GM21360 (cell line): ENCODE results near the gene RFXANK.

Experiments
- ATAC-seq: cut with Tn5 transposase; IDR thresholded peaks from one replicate; pipeline ENCODE4 v1.9.1; 2021; ENCODE audit warnings: mild to moderate bottlenecking, moderate library complexity; ENCODE audit not compliant: unreplicated experiment

Gene RFXANK

DNA sequence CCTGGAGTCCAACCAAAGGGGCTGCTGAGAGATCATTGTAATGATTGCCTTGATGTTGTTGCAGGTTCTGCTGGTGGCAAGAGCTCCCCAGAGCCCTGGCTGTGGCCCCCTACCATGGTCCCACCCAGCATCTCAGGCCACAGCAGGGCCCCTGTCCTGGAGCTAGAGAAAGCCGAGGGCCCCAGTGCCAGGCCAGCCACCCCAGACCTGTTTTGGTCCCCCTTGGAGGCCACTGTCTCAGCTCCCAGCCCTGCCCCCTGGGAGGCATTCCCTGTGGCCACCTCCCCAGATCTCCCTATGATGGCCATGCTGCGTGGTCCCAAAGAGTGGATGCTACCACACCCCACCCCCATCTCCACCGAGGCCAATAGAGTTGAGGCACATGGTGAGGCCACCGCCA lies 35.2 kb downstream of the RFXANK start:
- no peak for ATAC-seq

DNA sequence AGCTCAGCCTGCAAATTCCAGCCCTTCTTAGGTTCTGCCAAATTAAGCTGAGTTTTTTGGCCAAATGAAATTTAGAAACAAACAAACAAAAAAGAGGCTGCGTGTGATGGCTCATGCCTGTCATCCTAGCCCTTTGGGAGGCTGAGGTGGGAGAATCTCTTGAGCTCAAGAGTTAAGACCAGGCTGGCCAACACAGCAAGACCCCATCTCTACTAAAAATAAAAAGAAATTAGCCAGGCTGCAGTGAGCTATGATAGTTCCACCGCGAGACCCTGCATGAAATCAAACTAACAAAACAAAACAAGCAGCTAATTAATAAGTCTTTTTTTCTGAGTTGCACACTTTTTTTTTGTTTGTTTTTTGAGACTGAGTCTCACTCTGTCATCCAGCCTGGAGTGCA lies 37.6 kb downstream of the RFXANK start:
- ATAC-seq = no peak

DNA sequence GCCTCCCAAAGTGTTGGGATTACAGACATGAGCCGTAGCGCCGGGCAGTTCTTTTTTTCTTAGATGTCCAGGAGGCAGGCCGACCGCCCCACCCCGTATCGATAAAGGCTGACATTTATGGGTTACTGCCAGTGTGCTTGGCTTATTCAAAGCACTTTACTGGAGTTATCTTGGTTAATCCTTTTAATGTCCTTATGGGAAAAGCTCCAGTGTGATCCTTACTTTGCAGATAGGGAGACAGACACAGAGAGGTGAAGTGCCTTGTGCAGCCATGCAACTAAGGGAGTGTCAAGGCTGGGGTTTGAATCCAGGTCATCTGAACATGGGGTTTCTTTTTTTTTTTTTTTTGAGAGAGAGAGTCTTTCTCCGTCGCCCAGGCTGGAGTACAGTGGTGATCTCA lies 38.9 kb downstream of the RFXANK start:
- ATAC-seq = no peak

DNA sequence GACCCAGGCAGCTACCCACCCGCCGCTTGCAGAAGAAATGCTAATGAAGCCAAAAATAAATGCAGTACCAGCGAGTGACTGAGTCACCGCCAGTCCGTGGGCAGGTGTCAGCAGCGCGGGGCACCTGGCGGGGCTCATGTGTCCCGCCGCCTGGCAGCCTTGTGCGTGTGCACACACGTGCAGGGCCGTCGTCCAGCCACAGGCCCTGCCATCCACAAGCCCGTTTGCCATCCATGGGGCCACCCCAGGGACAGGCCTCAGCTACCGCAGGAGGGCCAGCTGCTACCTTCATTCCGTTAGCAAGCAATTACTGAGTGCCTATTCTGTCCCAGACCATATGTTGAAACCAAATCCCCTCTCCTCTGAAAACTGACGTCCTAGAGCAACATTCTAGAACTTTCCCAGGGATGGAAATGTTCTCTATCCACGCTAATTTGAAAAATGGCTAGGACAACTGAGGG lies 40.2 kb downstream of the RFXANK start:
- no peak for ATAC-seq

DNA sequence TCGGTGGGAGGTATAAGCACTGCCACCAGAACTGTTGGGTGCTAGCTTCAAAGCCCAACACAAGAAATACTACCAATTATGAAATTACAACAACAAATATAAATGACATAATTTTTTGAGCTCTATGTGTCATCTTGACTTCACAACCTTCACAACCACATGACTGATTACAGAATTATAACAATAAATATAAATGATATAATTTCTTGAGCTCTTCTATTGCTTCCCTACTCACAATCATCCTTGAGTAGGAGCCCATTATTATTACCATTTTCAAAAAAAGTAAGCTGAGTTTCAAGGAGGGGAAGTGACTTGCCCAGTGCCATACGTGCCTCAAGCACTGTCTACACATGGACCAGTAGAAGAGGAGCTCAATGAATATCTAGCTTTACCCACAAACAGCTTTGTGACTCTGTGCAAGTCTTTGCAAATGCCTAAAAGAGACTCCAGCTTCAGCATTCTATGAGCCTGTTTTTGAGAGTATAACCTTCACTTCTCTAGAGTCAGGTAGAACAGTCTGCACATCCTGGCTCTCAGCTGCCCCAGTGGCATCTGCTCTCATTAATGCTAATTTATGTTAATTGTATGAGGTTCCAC lies 42.3 kb downstream of the RFXANK start:
- no peak for ATAC-seq

DNA sequence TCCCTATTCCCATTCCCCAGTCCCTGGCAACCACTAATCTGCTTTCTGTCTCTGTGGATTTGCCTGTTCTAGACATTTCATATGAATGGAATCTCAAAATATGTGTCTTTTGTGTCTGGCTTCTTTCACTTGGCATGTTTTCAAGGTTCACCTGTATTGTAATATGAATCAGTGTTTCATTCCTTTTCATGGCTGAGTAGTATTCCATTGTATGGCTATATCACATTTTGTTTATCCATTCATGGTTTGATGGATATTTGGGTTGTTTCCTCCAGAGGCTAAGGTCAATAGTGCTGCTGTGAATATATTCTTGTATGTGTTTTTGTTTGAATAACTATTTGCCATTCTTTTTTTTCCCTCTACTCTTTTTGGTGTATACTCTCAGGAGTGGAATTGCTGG lies 44.1 kb downstream of the RFXANK start:
- ATAC-seq = no peak

DNA sequence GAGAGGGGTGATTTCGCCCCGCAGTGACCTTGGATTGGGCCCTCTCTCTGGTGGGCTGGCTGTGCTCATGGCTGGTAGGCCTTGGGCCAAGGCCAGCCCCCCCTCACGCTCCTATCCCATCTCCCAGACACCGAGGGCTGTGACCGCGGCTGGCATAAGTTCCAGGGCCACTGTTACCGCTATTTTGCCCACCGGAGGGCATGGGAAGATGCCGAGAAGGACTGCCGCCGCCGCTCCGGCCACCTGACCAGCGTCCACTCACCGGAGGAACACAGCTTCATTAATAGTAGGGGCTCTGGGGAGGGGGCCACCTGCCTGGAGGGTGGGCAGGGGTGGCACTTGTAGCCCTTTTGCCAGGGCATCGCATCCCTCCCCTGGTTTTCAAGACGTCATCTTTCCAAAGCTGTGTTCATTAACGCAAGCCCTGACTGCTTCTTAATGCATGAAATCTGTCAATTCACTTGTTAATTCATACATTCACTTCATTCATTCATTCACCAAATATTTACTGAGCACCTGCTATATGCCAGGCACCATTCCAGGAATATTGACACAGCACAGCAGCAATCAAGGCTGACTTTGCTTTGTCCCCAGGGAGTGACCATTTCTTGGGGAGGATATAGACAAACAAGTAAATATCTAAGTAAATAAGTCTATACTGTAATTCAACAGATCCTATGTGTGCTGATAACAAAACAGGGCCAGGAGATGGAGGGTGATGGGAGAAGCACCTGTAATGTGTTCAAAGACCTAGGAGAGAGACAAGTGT lies 46.3 kb downstream of the RFXANK start:
- ATAC-seq = no peak

DNA sequence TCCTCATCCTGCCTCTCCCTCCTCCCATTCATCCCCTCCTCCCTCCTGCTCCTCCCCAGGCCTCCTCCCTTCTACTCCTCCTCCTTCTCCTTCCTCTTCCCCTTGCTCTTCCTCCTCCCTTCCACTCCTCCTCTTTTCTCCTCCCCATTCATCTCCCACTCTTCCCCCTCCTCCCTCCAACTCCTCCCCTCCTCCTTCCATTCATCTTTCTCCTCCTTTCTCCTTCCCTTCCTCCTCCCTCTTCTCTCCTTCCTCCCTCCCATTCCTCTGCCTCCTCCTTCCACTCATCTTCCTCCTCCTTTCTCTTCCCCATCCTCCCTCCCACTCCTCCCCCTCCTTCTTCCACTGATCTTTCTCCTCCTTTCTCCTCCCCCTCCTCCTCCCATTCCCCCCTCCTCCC lies 47.6 kb downstream of the RFXANK start:
- ATAC-seq = no peak

DNA sequence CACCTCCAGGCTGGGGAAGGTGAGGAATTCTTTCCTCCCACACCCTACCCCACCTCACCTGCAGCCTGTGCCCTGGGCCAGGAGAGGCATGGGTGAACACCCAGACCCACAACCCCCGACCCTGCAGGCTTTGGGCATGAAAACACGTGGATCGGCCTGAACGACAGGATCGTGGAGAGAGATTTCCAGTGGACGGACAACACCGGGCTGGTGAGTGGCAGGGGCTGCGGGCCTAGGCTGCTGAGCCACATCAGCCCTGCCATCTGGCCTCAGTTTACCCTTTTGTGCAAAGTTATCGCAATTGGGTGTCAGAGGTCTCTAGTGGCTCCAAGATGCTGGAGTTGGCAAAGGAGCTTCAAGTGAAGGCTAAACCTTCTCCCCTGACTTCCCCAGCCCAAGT lies 48.4 kb downstream of the RFXANK start:
- no peak for ATAC-seq

DNA sequence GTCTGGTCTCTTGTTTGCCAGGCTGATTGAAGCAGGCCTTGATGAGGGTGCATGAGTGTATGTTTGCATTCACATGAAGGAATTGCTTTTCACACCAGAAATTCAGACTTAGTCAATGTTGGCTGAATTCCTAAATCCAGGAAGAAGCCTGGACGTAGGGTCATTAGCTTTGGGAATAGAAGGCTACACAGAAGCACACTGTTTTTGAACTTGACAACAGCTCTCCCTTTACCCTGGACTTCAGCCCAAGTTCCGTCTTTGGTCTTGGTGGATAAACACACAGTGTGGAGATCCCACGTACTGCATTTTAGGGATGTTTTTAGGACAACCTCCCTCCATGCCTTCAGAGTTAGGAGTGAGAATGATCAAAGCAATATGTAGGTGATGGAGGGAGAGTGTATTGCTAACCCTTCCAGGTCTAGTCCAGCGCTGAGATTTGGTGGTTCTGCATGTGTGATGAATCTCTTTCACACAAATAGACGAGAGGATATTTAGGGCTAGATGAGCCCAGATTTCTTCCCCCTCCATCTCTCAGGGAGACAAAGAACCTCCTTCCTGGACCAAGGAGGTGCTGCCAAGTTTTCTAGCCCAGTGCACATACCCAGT lies 58.2 kb downstream of the RFXANK start:
- no peak for ATAC-seq
